Caco-2 (cell line): ENCODE results near the gene ARL8B. TPM values are rescaled to one million over a fixed set of nuclear protein-coding genes. Genes with fewer than 3 reads are reported as not detected.

ENCODE experiments used
- BruUV-seq: library from RNA; stranded (reverse); fragments of 400-500 nt; replicated peaks from 2 replicates; lab custom pipeline; 2021; lab: Mats Ljungman, UMichigan
- CTCF ChIA-PET: fragments of 300-600 bp; sonication (Branson Sonifier 250); formaldehyde crosslinking; loops from one replicate; lab custom pipeline; 2022; ENCODE audit warnings: antibody characterized with exemption; lab: Charles Lee
- POLR2A ChIA-PET: fragments of 300-600 bp; sonication (Branson Sonifier 250); formaldehyde crosslinking; loops from one replicate; lab custom pipeline; 2022; ENCODE audit warnings: antibody characterized with exemption; lab: Charles Lee
- DNase-seq, 2 experiments: peaks; one replicate each; pipeline versions ENCODE4 v3.0.0 to v3.0.0-alpha.2; 2020 to 2022
- H3K27me3 ChIP-seq: replicated peaks from 2 replicates; pipeline ENCODE4 v1.6.0; 2011; ENCODE audit warnings: low read length; ENCODE audit not compliant: control insufficient read depth, insufficient read depth
- H3K36me3 ChIP-seq: 2 replicates; pipeline ENCODE4 v1.5.1; 2011; ENCODE audit warnings: low read length; ENCODE audit not compliant: control insufficient read depth, insufficient read depth
- H3K4me1 ChIP-seq: fragments of 250-450 bp; sonication (Bioruptor Pico); 2 replicates; pipeline ENCODE4 v1.5.1; 2020; ENCODE audit warnings: mild to moderate bottlenecking
- H3K4me3 ChIP-seq: 2 replicates; pipeline ENCODE4 v1.5.1; 2011; ENCODE audit warnings: low read depth, mild to moderate bottlenecking, control low read depth, low read length
- H3K9me3 ChIP-seq: fragments of 250-450 bp; sonication (Bioruptor Pico); 2 replicates; pipeline ENCODE4 v1.5.1; 2020; ENCODE audit warnings: mild to moderate bottlenecking, moderate library complexity
- H3K27ac Mint-ChIP-seq: one replicate; pipeline ENCODE4 v1.8.0; 2022; ENCODE audit warnings: mixed read lengths; ENCODE audit not compliant: unreplicated experiment
- H3K27me3 Mint-ChIP-seq: one replicate; pipeline ENCODE4 v1.8.0; 2022; ENCODE audit warnings: mixed read lengths; ENCODE audit not compliant: insufficient read depth, unreplicated experiment
- H3K36me3 Mint-ChIP-seq: one replicate; pipeline ENCODE4 v1.8.0; 2022; ENCODE audit warnings: mild to moderate bottlenecking, mixed read lengths; ENCODE audit not compliant: insufficient read depth, unreplicated experiment
- H3K4me1 Mint-ChIP-seq: one replicate; pipeline ENCODE4 v1.8.0; 2022; ENCODE audit warnings: low read depth, mixed read lengths; ENCODE audit not compliant: unreplicated experiment
- H3K4me3 Mint-ChIP-seq: one replicate; pipeline ENCODE4 v1.8.0; 2022; ENCODE audit warnings: mild to moderate bottlenecking, moderate library complexity, mixed read lengths; ENCODE audit not compliant: unreplicated experiment
- H3K9me3 Mint-ChIP-seq: one replicate; pipeline ENCODE4 v1.8.0; 2022; ENCODE audit warnings: mixed read lengths; ENCODE audit not compliant: unreplicated experiment
- intact Hi-C: fragments of 100-400 bp; cut with micrococcal nuclease; formaldehyde crosslinking; loops from one replicate; pipeline ENCODE4 v1.10.0; 2022; ENCODE audit not compliant: unreplicated experiment
- total RNA-seq: library from RNA; stranded (reverse); gene quantifications from 2 replicates; pipeline ENCODE4 v1.2.3, GENCODE V29; 2022
- TF ChIP-seq, protein P1 (sequence below), 2 experiments: fragments of 200-600 bp in 1 of 2; IDR thresholded peaks; 1 replicate in 1 of 2; 2 replicates in 1 of 2; pipeline versions ENCODE4 v1.5.1 to v1.8.0; 2011 to 2022; ENCODE audit warnings: antibody characterized with exemption in 1 of 2, control low read depth in 1 of 2, inconsistent platforms in 1 of 2, low read depth in 1 of 2, low read length in 1 of 2, mild to moderate bottlenecking in 1 of 2, moderate library complexity in 1 of 2; ENCODE audit not compliant: insufficient read depth in 1 of 2, severe bottlenecking in 1 of 2, unreplicated experiment in 1 of 2

Gene ARL8B
- total RNA-seq, 1 experiment from 2014 or later: 65.0 TPM

- no peak for DNase-seq
- no peak overlapping the region for H3K4me3 Mint-ChIP-seq
- no peaks in the 10 kb centered on the region for H3K4me1 ChIP-seq
- H3K4me3 ChIP-seq: no peak overlapping the region
- no peaks in the 10 kb centered on the region for H3K4me1 Mint-ChIP-seq
- H3K9me3 ChIP-seq: no peaks in the 10 kb centered on the region
- peaks cover 6% of the 10 kb centered on the region for H3K36me3 Mint-ChIP-seq
- H3K9me3 Mint-ChIP-seq: no peaks in the 10 kb centered on the region
- no peaks in the 10 kb centered on the region for H3K27me3 ChIP-seq
- H3K36me3 ChIP-seq: no peaks in the 10 kb centered on the region
- no TSS peak for BruUV-seq
- intact Hi-C loops: loop anchor here (10.0 kb wide), 2 partner anchors 195 to 505 kb away; no protein-coding TSS in a partner anchor
- ChIA-PET CTCF (no interaction called here), POLR2A (no interaction called here)
- TF ChIP-seq, protein P1, sequence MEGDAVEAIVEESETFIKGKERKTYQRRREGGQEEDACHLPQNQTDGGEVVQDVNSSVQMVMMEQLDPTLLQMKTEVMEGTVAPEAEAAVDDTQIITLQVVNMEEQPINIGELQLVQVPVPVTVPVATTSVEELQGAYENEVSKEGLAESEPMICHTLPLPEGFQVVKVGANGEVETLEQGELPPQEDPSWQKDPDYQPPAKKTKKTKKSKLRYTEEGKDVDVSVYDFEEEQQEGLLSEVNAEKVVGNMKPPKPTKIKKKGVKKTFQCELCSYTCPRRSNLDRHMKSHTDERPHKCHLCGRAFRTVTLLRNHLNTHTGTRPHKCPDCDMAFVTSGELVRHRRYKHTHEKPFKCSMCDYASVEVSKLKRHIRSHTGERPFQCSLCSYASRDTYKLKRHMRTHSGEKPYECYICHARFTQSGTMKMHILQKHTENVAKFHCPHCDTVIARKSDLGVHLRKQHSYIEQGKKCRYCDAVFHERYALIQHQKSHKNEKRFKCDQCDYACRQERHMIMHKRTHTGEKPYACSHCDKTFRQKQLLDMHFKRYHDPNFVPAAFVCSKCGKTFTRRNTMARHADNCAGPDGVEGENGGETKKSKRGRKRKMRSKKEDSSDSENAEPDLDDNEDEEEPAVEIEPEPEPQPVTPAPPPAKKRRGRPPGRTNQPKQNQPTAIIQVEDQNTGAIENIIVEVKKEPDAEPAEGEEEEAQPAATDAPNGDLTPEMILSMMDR (IDR thresholded peaks at IDR 0.05; ENCODE audit: insufficient read depth in 1 of 2, low read depth in 1 of 2, low read length in 1 of 2, severe bottlenecking in 1 of 2, unreplicated experiment in 1 of 2): no peak
- H3K27me3 Mint-ChIP-seq: no peaks in the 10 kb centered on the region
- no peak overlapping the region for H3K27ac Mint-ChIP-seq
These were observed 107.3 kb downstream of the ARL8B start for GRCh38 chr3:5229414-5229813.

Other genes with a start within 250 kb of the ARL8B start
- gene BHLHE40, start 142.9 kb upstream of the ARL8B start, total RNA-seq: 8.5 and 8.7 TPM in 2 replicates
- 42.6 and 51.3 TPM in 2 replicates for gene EDEM1, start 65.4 kb downstream of the ARL8B start, total RNA-seq